Endothelial cell of umbilical vein (primary cell): ENCODE results near the gene ETV6. TPM values are rescaled to one million over a fixed set of nuclear protein-coding genes. Genes with fewer than 3 reads are reported as not detected.

Source experiments
- BruUV-seq: library from RNA; stranded (reverse); fragments of 400-500 nt; replicated peaks from 2 replicates; lab custom pipeline; 2021; lab: Mats Ljungman, UMichigan
- CTCF ChIA-PET: fragments of 300-600, 350-600 bp; sonication (Branson Sonifier 250); formaldehyde crosslinking; loops from one replicate; lab custom pipeline; 2021; ENCODE audit warnings: antibody characterized with exemption, inconsistent platforms; lab: Charles Lee
- POLR2A ChIA-PET: fragments of 300-600, 350-600 bp; sonication (Branson Sonifier 250); formaldehyde crosslinking; loops from one replicate; lab custom pipeline; 2021; ENCODE audit warnings: antibody characterized with exemption, inconsistent platforms; lab: Charles Lee
- DNase-seq: peaks from one replicate; pipeline ENCODE4 v3.0.0-alpha.2; 2011; ENCODE audit warnings: low read depth, low spot score
- FAIRE-seq: peaks from 2 replicates; lab custom pipeline; 2011; peaks lifted over from hg19 to GRCh38; lab: Jason Lieb, UNC
- H2AFZ ChIP-seq: 2 replicates; pipeline ENCODE4 v1.6.0; 2012; ENCODE audit warnings: low read depth, low read length, control low read depth, inconsistent platforms
- H3K27ac ChIP-seq: 2 replicates; pipeline ENCODE4 v1.5.1; 2011; ENCODE audit warnings: low read depth, mild to moderate bottlenecking, control low read depth, low read length, moderate library complexity; ENCODE audit not compliant: insufficient read depth
- H3K27me3 ChIP-seq, 2 experiments: 2 replicates each; pipeline versions ENCODE4 v1.6.0 to v1.6.1; 2011; ENCODE audit warnings: low read length in 2 of 2, mixed read lengths in 1 of 2; ENCODE audit not compliant: control insufficient read depth in 2 of 2, insufficient read depth in 2 of 2
- H3K36me3 ChIP-seq, 2 experiments: 2 replicates in 1 of 2; 3 replicates in 1 of 2; pipeline ENCODE4 v1.5.1; 2011; ENCODE audit warnings: low read length in 2 of 2, mild to moderate bottlenecking in 1 of 2, moderate library complexity in 1 of 2; ENCODE audit not compliant: control insufficient read depth in 2 of 2, insufficient read depth in 2 of 2; ENCODE audit errors: extremely low read depth in 1 of 2
- H3K4me1 ChIP-seq: 3 replicates; pipeline ENCODE4 v1.5.1; 2011; ENCODE audit warnings: mild to moderate bottlenecking, low read length; ENCODE audit not compliant: control insufficient read depth, insufficient read depth; ENCODE audit errors: extremely low read depth
- H3K4me2 ChIP-seq: 2 replicates; pipeline ENCODE4 v1.6.1; 2011; ENCODE audit warnings: low read length, control low read depth, mixed read lengths; ENCODE audit not compliant: insufficient read depth
- H3K4me3 ChIP-seq, 3 experiments: fragments of 200-600 bp in 1 of 3; sonication (generic), shearing (Covaris generic) in 1 of 3; replicated peaks in 1 of 3; 2 replicates each; pipeline ENCODE4 v1.5.1; 2011 to 2016; ENCODE audit warnings: control low read depth in 3 of 3, low read length in 3 of 3, mild to moderate bottlenecking in 2 of 3, inconsistent platforms in 1 of 3, low read depth in 1 of 3, moderate library complexity in 1 of 3; ENCODE audit not compliant: insufficient read depth in 1 of 3
- H3K79me2 ChIP-seq: 2 replicates; pipeline ENCODE4 v1.6.0; 2012; ENCODE audit warnings: low read length, inconsistent platforms; ENCODE audit not compliant: control insufficient read depth, insufficient read depth
- H3K9ac ChIP-seq: replicated peaks from 2 replicates; pipeline ENCODE3; 2011; ENCODE audit warnings: low read length, control low read depth; ENCODE audit not compliant: insufficient read depth; ENCODE audit errors: extremely low read depth
- H3K9me1 ChIP-seq: replicated peaks from 3 replicates; pipeline ENCODE4 v1.6.0; 2011; ENCODE audit warnings: mild to moderate bottlenecking, low read length; ENCODE audit not compliant: control insufficient read depth, insufficient read depth; ENCODE audit errors: extremely low read depth
- H3K9me3 ChIP-seq: replicated peaks from 2 replicates; pipeline ENCODE4 v1.5.1; 2012; ENCODE audit warnings: low read length, inconsistent platforms; ENCODE audit not compliant: control insufficient read depth, insufficient read depth
- H4K20me1 ChIP-seq: replicated peaks from 2 replicates; pipeline ENCODE3; 2011; ENCODE audit warnings: mild to moderate bottlenecking, low read length; ENCODE audit not compliant: control insufficient read depth, insufficient read depth; ENCODE audit errors: extremely low read depth
- EZH2 ChIP-seq: IDR thresholded peaks from 2 replicates; pipeline ENCODE4 v1.6.1; 2012; ENCODE audit warnings: borderline replicate concordance, low read depth, mild to moderate bottlenecking, moderate library complexity, low read length, inconsistent platforms; ENCODE audit not compliant: severe bottlenecking
- FOS ChIP-seq: IDR thresholded peaks from 2 replicates; pipeline ENCODE4 v1.6.1; 2011; ENCODE audit warnings: mild to moderate bottlenecking, low read length, moderate library complexity, borderline replicate concordance; ENCODE audit not compliant: insufficient read depth
- GATA2 ChIP-seq: IDR thresholded peaks from 2 replicates; pipeline ENCODE4 v1.7.0; 2011; ENCODE audit warnings: low read depth, mild to moderate bottlenecking, moderate library complexity, mixed read lengths, low read length; ENCODE audit not compliant: insufficient read length, insufficient read depth
- JUN ChIP-seq: IDR thresholded peaks from 2 replicates; pipeline ENCODE4 v1.6.1; 2011; ENCODE audit warnings: borderline replicate concordance, low read depth; ENCODE audit not compliant: insufficient read length, insufficient read depth
- MYC ChIP-seq: IDR thresholded peaks from one replicate; pipeline ENCODE4 v1.6.1; 2011; ENCODE audit warnings: mild to moderate bottlenecking, low read depth, low read length
- POLR2A ChIP-seq: IDR thresholded peaks from 2 replicates; pipeline ENCODE4 v1.6.1; 2012; ENCODE audit warnings: low read depth, mild to moderate bottlenecking, control low read depth, low read length
- POLR2AphosphoS5 ChIP-seq: IDR thresholded peaks from 2 replicates; pipeline ENCODE4 v1.6.1; 2012; ENCODE audit warnings: low read depth, mild to moderate bottlenecking, control low read depth, low read length, moderate library complexity; ENCODE audit not compliant: insufficient read depth
- dilution Hi-C: fragments of 300-500 bp; cut with MboI; formaldehyde crosslinking; loops from one replicate; pipeline ENCODE4 v1.15.0; 2019; ENCODE audit warnings: low sequenced_read_pairs; ENCODE audit not compliant: extremely low pct_ligation_motif_present
- intact Hi-C: fragments of 100-400 bp; cut with micrococcal nuclease; formaldehyde crosslinking; loops from one replicate; pipeline ENCODE4 v1.10.0; 2022
- polyA plus RNA-seq, 4 experiments: library from polyadenylated mRNA; depleted of rRNA in 3 of 4; stranded (reverse) in 3 of 4; unstranded in 1 of 4; fragments of >200 nt; gene quantifications; 2 replicates each; pipeline versions ENCODE4 v1.2.1 to v1.2.3, GENCODE V29; 2011 to 2012; ENCODE audit warnings: missing spikeins in 1 of 4
- total RNA-seq: library from RNA; stranded (reverse); gene quantifications from 2 replicates; pipeline ENCODE4 v1.2.3, GENCODE V29; 2021
- TF ChIP-seq, protein P1 (sequence below): IDR thresholded peaks from 2 replicates; pipeline ENCODE4 v1.6.1; 2011; ENCODE audit not compliant: insufficient read depth, insufficient read length
- TF ChIP-seq, protein P2 (sequence below), 2 donors: IDR thresholded peaks; 1 replicate in 1 of 2; 2 replicates in 1 of 2; pipeline ENCODE4 v1.5.1; 2011; ENCODE audit warnings: low read length in 2 of 2, mild to moderate bottlenecking in 2 of 2, moderate library complexity in 2 of 2, control low read depth in 1 of 2, inconsistent platforms in 1 of 2, low read depth in 1 of 2; ENCODE audit not compliant: insufficient read depth in 1 of 2; ENCODE audit errors: extremely low read depth in 1 of 2

Gene ETV6
- total and polyA plus RNA-seq, 2 donors (not counting 3 experiments of a cell fraction or from before 2014, with no cell fraction given): 15.9 to 57.1 TPM

DNA sequence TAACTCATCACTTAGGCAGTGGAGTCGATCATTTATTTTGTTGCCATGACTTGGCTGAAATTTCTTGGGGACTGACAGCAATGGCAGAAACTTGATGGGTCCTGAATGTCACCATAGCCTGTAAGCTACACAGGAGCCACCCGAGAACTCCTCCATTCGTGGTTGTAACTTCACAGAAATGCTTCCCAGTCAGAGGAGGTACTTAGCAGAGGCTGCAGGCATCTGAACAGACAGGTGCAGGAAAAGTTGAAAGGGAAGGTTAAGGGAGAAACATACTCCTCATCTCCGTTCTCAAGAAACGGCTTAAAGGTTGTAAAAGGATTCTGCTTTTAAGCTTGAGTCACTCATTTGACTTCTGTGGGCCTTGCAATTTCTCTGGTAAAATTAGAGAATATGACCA lies 47.7 kb downstream of the ETV6 start:
- no peaks in the 10 kb centered on the region for H3K27me3 ChIP-seq
- H3K4me3 ChIP-seq: no peak overlapping the region
- H3K4me1 ChIP-seq: peaks cover 24% of the 10 kb centered on the region
- no TSS peak for BruUV-seq
- H3K9me1 ChIP-seq: no peaks in the 10 kb centered on the region
- H3K9me3 ChIP-seq: no peaks in the 10 kb centered on the region
- ChIA-PET CTCF (no interaction called here), POLR2A (no interaction called here)
- intact Hi-C loops: no loop called here
- H3K79me2 ChIP-seq: peaks cover 84% of the 10 kb centered on the region
- no peaks in the 10 kb centered on the region for H3K36me3 ChIP-seq
- H4K20me1 ChIP-seq: peaks cover 3% of the 10 kb centered on the region
- FAIRE-seq (no peak), DNase-seq (no peak)
- no peak overlapping the region for H3K4me2 ChIP-seq
- TF ChIP-seq EZH2: no peak
- no peak for TF ChIP-seq FOS
- TF ChIP-seq GATA2: no peak
- no peak for TF ChIP-seq MYC
- TF ChIP-seq, protein P1, sequence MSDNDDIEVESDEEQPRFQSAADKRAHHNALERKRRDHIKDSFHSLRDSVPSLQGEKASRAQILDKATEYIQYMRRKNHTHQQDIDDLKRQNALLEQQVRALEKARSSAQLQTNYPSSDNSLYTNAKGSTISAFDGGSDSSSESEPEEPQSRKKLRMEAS: no peak
- TF ChIP-seq, protein P2, sequence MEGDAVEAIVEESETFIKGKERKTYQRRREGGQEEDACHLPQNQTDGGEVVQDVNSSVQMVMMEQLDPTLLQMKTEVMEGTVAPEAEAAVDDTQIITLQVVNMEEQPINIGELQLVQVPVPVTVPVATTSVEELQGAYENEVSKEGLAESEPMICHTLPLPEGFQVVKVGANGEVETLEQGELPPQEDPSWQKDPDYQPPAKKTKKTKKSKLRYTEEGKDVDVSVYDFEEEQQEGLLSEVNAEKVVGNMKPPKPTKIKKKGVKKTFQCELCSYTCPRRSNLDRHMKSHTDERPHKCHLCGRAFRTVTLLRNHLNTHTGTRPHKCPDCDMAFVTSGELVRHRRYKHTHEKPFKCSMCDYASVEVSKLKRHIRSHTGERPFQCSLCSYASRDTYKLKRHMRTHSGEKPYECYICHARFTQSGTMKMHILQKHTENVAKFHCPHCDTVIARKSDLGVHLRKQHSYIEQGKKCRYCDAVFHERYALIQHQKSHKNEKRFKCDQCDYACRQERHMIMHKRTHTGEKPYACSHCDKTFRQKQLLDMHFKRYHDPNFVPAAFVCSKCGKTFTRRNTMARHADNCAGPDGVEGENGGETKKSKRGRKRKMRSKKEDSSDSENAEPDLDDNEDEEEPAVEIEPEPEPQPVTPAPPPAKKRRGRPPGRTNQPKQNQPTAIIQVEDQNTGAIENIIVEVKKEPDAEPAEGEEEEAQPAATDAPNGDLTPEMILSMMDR (IDR thresholded peaks at IDR 0.05; ENCODE audit: extremely low read depth in 1 of 2, insufficient read depth in 1 of 2, low read depth in 1 of 2, low read length in 2 of 2): no peak
- TF ChIP-seq POLR2A: no peak
- no peak for TF ChIP-seq POLR2AphosphoS5
- TF ChIP-seq JUN: no peak
- H3K27ac ChIP-seq: peak overlapping the region; percentile 17
- dilution Hi-C loops: no loop called here
- no peak overlapping the region for H3K9ac ChIP-seq
- H2AFZ ChIP-seq: no peak overlapping the region
